ENCODE results near the gene LYPD3.
"Not testable (repeated sequence)": the region's sequence is repeated elsewhere in the genome, so short reads cannot be mapped to it uniquely, and the experiment has no call there.

LYPD3 gene

DNA sequence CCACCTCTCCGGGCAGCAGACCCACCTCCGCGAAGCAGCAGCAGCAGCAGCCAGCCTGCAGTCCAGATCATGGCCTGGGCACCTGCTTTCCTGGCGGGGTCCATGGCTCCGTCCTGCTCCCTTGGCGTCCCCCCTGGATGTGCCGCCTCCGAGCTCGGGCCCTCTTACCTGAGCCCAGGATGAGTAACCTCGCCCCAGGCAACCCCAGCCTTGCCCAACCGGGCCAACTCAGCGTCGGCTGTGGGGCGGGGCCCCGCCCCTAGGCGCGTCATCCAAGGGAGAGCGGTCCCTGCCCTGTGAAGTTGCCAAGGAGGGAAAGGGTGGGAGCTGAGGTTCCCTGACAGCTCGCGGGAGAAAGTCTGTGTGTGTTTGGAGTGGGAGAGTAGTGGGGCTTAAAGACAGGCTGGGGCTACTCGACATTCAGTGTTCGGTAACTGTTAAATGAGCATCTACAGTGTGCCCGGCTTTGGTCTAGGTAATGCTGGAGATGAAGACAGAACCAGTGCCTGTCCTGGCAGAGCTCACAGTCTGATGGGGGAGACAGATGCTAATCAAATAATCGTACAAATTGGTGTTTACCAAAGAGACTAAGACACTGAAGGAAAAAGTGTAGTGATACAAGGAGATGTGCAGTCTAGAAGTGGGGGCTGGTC lies at the start of gene LYPD3:
Gene LYPD3, minus strand, starts transcription at position 141 of the 653 bp plus-strand sequence. Its CDS starts 37 bp downstream, at position 104.
- peak within 1 kb of the TSS; percentile 48; the same call in 1 of the 2 replicates for H3K27ac ChIP-seq

GRCh38 chr19:43512399-43512798 lies 47.0 kb upstream of the LYPD3 start:
- H3K27ac ChIP-seq: not testable (repeated sequence)

More for the DNA sequence above, at the start of gene LYPD3:
- TF ChIP-seq ZFX (IDR thresholded peaks at IDR 0.05): no peak
- TF ChIP-seq, protein P1, sequence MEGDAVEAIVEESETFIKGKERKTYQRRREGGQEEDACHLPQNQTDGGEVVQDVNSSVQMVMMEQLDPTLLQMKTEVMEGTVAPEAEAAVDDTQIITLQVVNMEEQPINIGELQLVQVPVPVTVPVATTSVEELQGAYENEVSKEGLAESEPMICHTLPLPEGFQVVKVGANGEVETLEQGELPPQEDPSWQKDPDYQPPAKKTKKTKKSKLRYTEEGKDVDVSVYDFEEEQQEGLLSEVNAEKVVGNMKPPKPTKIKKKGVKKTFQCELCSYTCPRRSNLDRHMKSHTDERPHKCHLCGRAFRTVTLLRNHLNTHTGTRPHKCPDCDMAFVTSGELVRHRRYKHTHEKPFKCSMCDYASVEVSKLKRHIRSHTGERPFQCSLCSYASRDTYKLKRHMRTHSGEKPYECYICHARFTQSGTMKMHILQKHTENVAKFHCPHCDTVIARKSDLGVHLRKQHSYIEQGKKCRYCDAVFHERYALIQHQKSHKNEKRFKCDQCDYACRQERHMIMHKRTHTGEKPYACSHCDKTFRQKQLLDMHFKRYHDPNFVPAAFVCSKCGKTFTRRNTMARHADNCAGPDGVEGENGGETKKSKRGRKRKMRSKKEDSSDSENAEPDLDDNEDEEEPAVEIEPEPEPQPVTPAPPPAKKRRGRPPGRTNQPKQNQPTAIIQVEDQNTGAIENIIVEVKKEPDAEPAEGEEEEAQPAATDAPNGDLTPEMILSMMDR (conservative IDR thresholded peaks at IDR 0.05): no peak

DNA sequence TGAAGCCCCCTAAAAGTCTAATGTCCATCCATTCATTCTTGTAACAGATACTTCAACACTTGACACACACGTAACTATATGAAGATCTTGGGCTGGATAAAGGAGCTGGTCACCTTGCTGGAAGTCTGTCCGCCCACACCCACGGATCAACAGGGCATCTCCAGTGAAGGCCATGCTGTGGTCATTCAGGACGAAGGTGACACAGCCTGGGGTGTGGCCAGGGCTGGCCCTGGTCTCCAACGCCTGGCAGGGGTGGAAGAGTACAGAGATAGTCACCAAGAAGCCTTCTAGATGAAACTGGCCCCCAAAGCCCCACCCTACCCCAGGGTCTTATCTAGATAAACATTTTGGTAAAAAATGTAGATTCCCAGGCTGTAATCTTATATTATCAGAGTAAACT lies 45.9 kb upstream of the LYPD3 start:
- no peak overlapping the region for H3K27ac ChIP-seq
- no peak for TF ChIP-seq ZFX (IDR thresholded peaks at IDR 0.05)
- TF ChIP-seq, protein P1 (conservative IDR thresholded peaks at IDR 0.05): no peak

DNA sequence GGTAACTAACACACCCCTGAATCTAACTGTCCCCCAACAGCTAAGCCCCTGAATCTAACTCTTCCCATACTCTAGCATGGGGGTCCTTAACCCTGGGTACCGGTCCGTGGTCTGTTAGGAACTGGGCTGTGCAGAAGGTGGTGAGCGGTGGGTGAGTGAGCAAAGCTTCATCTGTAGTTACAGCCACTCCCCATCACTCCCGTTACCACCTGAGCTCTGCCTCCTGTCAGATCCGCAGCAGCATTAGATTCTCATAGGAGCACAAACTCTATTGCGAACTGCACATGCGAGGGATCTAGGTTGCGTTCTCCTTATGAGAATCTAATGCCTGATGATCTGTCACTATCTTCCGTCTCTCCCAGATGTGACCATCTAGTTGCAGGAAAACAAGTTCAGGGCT lies 45.3 kb upstream of the LYPD3 start:
- H3K27ac ChIP-seq: no peak overlapping the region
- TF ChIP-seq ZFX (IDR thresholded peaks at IDR 0.05): no peak
- TF ChIP-seq, protein P1 (conservative IDR thresholded peaks at IDR 0.05): no peak

GRCh38 chr19:43507880-43508279 lies 42.5 kb upstream of the LYPD3 start:
- H3K27ac ChIP-seq: no peak overlapping the region
- TF ChIP-seq ZFX (IDR thresholded peaks at IDR 0.05): no peak
- TF ChIP-seq, protein P1 (conservative IDR thresholded peaks at IDR 0.05): no peak

- H3K27ac ChIP-seq: no peak overlapping the region
- TF ChIP-seq, protein P1 (conservative IDR thresholded peaks at IDR 0.05): no peak
- TF ChIP-seq ZFX (IDR thresholded peaks at IDR 0.05): no peak
These were observed 41.2 kb upstream of the LYPD3 start for GRCh38 chr19:43506629-43507028.

DNA sequence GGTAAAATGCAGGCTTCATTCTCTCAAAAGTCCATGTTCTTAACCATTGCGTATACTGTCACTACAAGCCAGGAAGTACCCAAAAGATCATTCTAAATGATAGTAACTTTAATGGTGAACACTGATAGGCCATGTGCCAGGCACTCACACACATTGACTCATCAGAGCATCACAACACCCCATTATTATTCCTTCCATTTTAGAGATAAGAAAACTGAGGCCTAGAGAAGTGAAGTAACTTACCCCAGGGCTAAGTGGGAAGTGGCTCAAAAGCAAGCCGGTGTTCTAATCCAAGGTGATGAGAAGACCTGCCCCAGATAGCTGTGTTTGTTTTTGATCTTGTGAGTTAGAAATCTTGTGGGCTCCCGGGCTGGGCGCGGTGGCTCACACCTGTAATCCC lies 40.5 kb upstream of the LYPD3 start:
- TF ChIP-seq, protein P1 (conservative IDR thresholded peaks at IDR 0.05): no peak
- TF ChIP-seq ZFX (IDR thresholded peaks at IDR 0.05): no peak
- H3K27ac ChIP-seq: no peak overlapping the region

DNA sequence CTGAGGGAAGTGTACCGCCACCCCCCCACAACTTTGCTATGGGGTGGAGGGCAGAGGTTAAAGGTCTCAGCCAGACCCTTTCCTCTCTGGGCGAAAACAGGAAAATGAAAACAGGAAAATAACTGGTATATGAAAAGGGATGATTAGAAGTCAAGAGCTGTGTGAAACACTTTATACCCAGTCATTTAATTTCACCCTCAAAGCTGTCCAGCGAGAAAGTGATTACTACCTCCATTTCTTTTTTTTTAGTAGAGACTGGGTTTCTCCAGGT lies 39.7 kb upstream of the LYPD3 start:
- TF ChIP-seq, protein P1 (conservative IDR thresholded peaks at IDR 0.05): no peak
- no peak for TF ChIP-seq ZFX (IDR thresholded peaks at IDR 0.05)
- peak overlapping the region; percentile 66; the same call in 1 of the 2 replicates for H3K27ac ChIP-seq

Measured in C4-2B (cell line).